ENCODE measurements around the gene PCID2. TPM values are rescaled to one million over a fixed set of nuclear protein-coding genes. Genes with fewer than 3 reads are reported as not detected.

Gene PCID2
- polyA plus RNA-seq, 1 experiment = 73.6 TPM

DNA sequence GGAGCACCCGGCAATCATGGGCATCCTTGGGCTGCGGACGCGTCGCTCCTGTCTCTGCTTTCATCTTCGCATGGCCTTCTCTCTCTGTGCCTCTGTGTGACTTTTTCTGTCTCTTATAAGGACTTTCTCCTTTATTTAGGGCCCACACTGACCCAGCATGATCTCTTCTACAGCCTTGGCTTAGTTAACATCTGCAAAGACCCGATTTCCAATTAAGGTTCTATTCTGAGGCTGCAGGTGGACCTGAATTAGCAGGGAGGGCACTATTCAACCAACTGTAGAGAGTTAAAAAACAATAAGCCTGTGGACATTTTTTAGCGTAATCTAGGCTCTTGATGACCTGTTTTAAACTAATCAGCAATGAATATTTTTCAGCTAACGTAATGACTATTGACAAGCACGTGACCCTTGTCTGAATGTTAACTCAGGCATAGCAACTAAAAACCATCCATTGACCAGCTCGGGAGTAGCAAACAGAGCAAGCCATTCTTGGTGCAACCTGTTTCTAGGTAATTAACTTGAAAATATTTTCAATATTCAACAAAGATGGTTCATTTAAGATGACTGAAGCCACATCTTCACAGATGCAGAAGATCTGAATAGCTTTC is 70.7 kb downstream of the PCID2 start:
- CTCF ChIA-PET = no interaction called here
- Histone ChIP-seq H3K27me3 (ENCODE audit: control insufficient read depth, insufficient read depth, low read length) (no peaks in the 10 kb centered on the region), H3K4me3 (ENCODE audit: low read depth, low read length) (no peak overlapping the region), H3K36me3 (ENCODE audit: control insufficient read depth, insufficient read depth, low read length) (peaks cover 4% of the 10 kb centered on the region)
- TF ChIP-seq, protein P1, sequence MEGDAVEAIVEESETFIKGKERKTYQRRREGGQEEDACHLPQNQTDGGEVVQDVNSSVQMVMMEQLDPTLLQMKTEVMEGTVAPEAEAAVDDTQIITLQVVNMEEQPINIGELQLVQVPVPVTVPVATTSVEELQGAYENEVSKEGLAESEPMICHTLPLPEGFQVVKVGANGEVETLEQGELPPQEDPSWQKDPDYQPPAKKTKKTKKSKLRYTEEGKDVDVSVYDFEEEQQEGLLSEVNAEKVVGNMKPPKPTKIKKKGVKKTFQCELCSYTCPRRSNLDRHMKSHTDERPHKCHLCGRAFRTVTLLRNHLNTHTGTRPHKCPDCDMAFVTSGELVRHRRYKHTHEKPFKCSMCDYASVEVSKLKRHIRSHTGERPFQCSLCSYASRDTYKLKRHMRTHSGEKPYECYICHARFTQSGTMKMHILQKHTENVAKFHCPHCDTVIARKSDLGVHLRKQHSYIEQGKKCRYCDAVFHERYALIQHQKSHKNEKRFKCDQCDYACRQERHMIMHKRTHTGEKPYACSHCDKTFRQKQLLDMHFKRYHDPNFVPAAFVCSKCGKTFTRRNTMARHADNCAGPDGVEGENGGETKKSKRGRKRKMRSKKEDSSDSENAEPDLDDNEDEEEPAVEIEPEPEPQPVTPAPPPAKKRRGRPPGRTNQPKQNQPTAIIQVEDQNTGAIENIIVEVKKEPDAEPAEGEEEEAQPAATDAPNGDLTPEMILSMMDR (IDR thresholded peaks at IDR 0.05; ENCODE audit: insufficient read depth, low read depth, low read length) = no peak
- DNase-seq (ENCODE audit: low read depth) = no peak
- POLR2A ChIA-PET = no interaction called here

DNA sequence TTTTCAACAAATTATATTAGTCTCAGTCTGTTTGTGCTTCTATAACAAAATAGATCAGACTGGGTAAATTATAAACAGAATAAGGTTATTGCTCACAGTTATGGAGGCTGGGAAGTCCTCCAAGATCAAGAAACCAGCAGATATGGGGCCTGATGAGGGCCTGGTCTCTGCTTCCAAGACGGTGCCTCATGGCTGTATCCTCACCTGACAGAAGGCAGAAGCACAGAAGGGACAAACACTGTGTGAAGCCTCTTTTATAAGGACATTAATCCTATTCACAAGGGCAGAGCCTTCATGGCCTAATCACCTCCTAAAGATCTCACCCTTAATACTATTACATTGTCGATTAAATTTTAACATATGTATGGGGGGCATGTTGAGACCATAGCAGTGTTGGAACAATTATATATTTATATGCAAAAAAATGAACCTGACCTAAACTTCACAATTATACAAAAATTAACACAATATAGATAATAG is 73.1 kb downstream of the PCID2 start:
- Histone ChIP-seq H3K27me3 (ENCODE audit: control insufficient read depth, insufficient read depth, low read length) (no peaks in the 10 kb centered on the region), H3K36me3 (ENCODE audit: control insufficient read depth, insufficient read depth, low read length) (no peaks in the 10 kb centered on the region), H3K4me3 (ENCODE audit: low read depth, low read length) (no peak overlapping the region)
- no peak for DNase-seq (ENCODE audit: low read depth)
- TF ChIP-seq, protein P1 (IDR thresholded peaks at IDR 0.05; ENCODE audit: insufficient read depth, low read depth, low read length) = no peak
- ChIA-PET CTCF (no interaction called here), POLR2A (no interaction called here)

DNA sequence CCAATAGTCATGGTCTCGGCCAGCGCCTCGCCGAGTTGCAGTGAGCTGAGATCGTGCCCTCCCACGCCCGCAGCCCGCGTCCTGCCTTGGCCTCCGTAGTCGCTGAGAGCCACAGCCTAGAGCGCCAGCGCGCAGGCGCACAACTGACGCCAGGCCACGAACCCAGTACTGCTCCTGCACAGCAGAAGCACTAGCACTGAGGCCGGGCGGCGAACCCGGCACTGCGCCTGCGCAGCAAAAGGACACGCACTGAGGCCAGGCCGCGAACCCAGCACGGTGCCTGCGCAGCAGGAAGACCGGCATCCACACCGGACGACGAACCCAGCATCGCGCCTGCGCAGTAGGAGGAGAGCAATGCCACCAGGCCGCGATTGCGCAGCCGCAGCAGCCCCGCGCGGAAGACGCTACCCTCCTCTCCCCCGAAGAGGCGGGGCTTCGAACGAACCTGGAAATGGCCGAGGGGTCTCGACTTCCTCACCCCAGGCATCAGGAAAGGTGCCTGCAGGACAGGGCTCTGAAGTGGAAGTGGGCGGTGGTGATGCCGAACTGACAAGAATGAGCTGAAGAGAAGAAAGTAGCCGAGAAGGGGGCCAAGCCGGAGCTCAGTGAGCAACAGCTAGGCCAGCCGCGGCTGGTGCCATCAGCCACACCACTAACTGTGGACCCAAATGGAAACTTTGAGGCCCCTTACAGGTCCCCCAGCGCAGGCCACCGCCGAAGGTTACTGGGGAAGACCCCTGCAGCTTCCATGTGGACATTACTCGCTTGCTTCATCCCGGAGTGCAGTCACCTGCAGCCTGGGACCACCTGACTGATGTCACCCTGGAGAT is 78.3 kb downstream of the PCID2 start:
- no peaks in the 10 kb centered on the region for H3K36me3 ChIP-seq (ENCODE audit: control insufficient read depth, insufficient read depth, low read length)
- no peak overlapping the region for H3K4me3 ChIP-seq (ENCODE audit: low read depth, low read length)
- no peak for DNase-seq (ENCODE audit: low read depth)
- ChIA-PET POLR2A (no interaction called here), CTCF (no interaction called here)
- TF ChIP-seq, protein P1 (IDR thresholded peaks at IDR 0.05; ENCODE audit: insufficient read depth, low read depth, low read length) = no peak
- peaks cover 1% of the 10 kb centered on the region; the same call in 1 of the 2 replicates for H3K27me3 ChIP-seq (ENCODE audit: control insufficient read depth, insufficient read depth, low read length)

DNA sequence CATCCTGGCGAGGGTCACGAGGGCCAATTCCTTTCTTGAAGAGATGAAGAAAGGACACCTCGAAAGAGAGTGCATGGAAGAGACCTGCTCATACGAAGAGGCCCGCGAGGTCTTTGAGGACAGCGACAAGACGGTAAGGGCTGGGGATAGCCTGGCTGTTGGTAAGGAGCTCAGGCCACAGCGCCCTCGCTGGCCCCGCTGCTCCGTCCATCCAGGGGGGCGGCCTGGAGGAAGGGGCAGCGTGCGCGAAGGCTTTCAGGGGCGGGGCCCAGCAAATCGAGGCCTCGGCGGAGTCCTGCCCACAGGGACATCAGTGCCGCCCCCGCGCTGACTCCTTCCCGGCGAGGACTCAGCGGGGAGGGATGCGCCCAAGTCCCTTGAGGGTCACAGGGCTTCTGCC is 79.0 kb downstream of the PCID2 start:
- ChIA-PET POLR2A (no interaction called here), CTCF (no interaction called here)
- Histone ChIP-seq H3K27me3 (ENCODE audit: control insufficient read depth, insufficient read depth, low read length) (peaks cover 1% of the 10 kb centered on the region; the same call in 1 of the 2 replicates), H3K4me3 (ENCODE audit: low read depth, low read length) (no peak overlapping the region), H3K36me3 (ENCODE audit: control insufficient read depth, insufficient read depth, low read length) (no peaks in the 10 kb centered on the region)
- no peak for DNase-seq (ENCODE audit: low read depth)
- TF ChIP-seq, protein P1 (IDR thresholded peaks at IDR 0.05; ENCODE audit: insufficient read depth, low read depth, low read length) = no peak

Small RNAs within 50 kb of the gene (small RNA-seq; reads per million reads assigned to genes)
- not detected for gene AL137002.1 (ENCODE audit: insufficient read length, low read depth, low replicate concordance)

Other genes with a start within 250 kb of the PCID2 start
- gene MCF2L, start 239.5 kb downstream of the PCID2 start, polyA plus RNA-seq (2011; rRNA removed) = 0.02 TPM in 1 of 2 replicates, not detected in the other
- 0.05 and 0.11 TPM in 2 replicates for gene F7, start 102.9 kb downstream of the PCID2 start, polyA plus RNA-seq (2011; rRNA removed)
- 28.8 and 39.0 TPM in 2 replicates for gene F10, start 85.9 kb downstream of the PCID2 start, polyA plus RNA-seq (2011; rRNA removed)
- gene PROZ, start 50.0 kb downstream of the PCID2 start, polyA plus RNA-seq (2011; rRNA removed) = not detected in 2 replicates
- gene CUL4A, start 944 bp upstream of the PCID2 start, polyA plus RNA-seq (2011; rRNA removed) = 51.5 and 67.1 TPM in 2 replicates
- gene LAMP1, start 88.6 kb upstream of the PCID2 start, polyA plus RNA-seq (2011; rRNA removed) = 237 and 274 TPM in 2 replicates
- 2.1 and 2.4 TPM in 2 replicates for gene GRTP1, start 155.5 kb upstream of the PCID2 start, polyA plus RNA-seq (2011; rRNA removed)
- 0.78 and 1.1 TPM in 2 replicates for gene ADPRHL1, start 244.8 kb upstream of the PCID2 start, polyA plus RNA-seq (2011; rRNA removed)